T-helper 2 cell (primary cell): ENCODE data around the gene PCBP1.
A peak's percentile ranks its signal among the peaks of the same experiment; 100 is the strongest.
"Not testable (repeated sequence)": the region's sequence is repeated elsewhere in the genome, so short reads cannot be mapped to it uniquely, and the experiment has no call there.

Source experiments
- DNase-seq, 5 experiments: peaks; one replicate each; pipeline versions ENCODE4 v3.0.0 to v3.0.0-alpha.2; 2012 to 2022

The PCBP1 gene

DNA sequence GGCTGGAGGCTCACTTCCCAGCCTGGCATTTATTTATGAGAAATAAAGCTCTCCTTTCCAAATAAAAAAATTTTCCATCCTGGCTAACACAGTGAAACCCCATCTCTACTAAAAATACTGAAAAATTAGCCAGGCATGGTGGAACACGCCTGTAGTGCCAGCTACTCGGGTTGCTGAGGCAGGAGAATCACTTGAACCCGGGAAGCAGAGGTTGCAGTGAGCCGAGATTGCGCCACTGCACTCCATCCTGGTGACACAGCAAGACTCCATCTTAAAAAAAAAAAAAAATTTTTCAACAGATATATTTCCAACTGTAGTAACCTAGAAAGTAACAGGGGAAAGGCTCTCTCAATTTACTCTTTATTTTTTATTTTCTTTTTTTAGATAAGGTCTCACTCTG lies 6.1 kb upstream of the PCBP1 start:
- DNase-seq = no peak

DNA sequence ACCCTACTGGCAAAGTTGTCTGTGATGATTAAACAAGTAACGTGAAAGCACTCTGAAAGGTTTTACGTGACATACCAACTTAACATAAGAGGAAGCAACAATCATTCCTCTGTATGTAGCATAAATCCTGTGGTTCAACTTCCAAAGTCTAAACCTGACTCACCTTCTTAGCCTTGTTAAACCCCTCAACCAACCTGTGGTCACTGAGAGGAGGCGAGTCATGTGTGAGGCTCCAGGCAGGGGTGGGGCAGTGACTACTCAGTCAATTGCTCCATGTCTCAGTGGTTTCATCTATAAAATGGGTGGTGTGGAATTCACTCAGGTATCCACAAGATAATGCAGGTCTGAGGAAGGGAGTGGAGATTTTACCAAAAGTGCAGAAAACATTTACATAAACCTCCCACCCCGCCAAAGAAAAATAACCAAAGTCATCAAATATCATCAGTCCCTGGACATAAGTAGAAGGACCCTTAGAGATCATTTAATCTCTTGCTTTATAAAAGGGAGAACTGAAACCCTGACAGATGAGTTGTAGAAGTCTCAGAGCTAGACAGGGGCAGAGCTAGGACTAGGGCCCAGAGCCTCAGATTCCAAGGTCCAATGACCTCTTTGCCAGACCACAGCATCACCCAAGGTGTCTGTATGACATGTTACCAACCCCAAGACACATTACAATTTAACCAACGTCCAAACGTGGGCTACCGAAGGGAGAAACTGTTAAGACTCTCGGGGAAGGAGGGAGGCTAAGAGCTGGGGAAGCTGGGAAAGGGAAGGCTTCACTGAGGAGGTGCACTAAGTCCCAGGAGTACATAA lies 3.7 kb upstream of the PCBP1 start:
- DNase-seq = peak in 2 of 5 experiments; percentile 49 to 70

- DNase-seq = peak; percentile 30 to 78 (median 44)
These were observed 2.1 kb upstream of the PCBP1 start for GRCh38 chr2:70084973-70085710.

DNA sequence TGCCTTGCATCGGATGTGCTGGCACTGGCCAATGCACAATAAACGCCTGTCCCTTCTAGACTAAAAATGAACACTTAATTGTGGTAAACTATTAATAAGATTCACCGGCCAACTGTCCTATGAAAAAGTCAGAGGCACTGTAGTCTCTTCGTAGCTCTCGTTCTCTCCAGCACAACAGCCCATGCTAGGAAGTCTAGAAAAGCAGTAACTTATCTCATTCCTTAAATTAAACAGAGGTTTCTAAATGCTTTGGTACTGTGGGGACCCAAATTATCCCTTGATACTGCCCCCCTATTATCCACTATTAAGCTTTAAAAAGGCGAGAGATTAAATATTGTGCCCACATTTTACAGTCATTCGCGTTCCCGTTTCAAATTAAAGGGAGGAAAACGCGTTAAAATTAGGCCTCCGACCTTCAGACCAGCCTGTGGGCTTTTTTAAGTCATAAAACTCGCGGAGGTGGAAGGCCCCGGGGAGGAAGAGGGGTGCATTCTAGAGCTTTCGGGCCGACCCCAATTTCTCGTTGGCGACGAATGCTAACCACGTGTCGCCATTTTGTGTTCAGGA lies 1.5 kb upstream of the PCBP1 start:
- no peak for DNase-seq

DNA sequence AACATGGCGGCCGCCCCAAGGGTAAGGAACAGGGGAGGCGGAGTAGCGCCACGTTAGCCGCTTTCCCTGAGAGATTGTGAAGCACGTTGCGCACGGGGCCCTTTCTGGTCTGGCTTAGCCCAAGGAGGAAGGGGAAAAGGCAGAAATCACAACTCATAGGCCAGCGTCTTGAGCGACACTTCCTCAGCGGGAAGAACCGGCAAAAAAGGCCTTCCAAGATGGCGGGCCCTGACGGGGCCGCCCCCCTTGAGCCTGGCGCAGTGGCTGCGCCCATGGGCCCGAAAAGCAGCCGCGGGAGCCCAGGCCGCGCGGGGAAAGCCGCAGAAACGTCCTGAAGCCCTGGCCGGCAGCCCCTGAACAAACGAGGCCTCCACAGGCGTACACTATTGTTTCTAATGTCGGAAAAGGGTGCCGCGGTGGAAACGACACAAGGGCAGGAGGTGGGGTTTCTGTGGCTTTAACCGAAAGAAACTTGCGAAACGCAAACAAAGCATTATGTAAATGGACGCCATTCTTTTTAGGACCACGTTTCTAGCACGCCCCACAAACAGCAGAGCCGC lies 919 bp upstream of the PCBP1 start:
- peak; percentile 42 to 94 (median 64) for DNase-seq

- DNase-seq = peak in 3 of 5 experiments; percentile 11 to 62 (median 35)
These were observed 673 bp downstream of the PCBP1 start for GRCh38 chr2:70087702-70088597.

- no peak for DNase-seq
These were observed 1.4 kb downstream of the PCBP1 start for GRCh38 chr2:70088598-70089219.

GRCh38 chr2:70089220-70089982 lies 2.1 kb downstream of the PCBP1 start:
- peak in 1 of 5 experiments; percentile 52 for DNase-seq

GRCh38 chr2:70089983-70090525 lies 2.8 kb downstream of the PCBP1 start:
- no peak for DNase-seq

GRCh38 chr2:70090706-70091334 lies 3.5 kb downstream of the PCBP1 start:
- DNase-seq = no peak

DNA sequence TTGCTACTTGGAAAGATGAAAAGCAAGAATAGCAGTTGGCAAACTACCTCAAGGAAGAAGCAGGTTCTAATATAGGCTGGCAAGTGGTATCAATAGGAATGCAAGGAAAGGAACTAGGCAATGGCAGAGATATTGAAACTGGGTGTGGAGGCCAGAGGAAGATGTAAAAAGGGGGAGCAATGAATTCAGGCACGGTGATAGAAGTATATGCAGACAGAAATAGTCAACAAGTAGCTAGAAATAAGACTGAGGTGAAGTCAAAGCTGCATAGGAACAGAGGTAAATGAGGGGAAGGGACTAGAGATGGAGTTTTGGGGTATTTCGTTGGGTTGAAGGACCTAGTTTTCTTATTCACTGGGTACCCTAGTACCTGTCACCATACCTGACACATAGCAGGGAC lies 4.1 kb downstream of the PCBP1 start:
- no peak for DNase-seq

GRCh38 chr2:70091816-70092215 lies 4.5 kb downstream of the PCBP1 start:
- DNase-seq = peak in 1 of 5 experiments; percentile 85

DNA sequence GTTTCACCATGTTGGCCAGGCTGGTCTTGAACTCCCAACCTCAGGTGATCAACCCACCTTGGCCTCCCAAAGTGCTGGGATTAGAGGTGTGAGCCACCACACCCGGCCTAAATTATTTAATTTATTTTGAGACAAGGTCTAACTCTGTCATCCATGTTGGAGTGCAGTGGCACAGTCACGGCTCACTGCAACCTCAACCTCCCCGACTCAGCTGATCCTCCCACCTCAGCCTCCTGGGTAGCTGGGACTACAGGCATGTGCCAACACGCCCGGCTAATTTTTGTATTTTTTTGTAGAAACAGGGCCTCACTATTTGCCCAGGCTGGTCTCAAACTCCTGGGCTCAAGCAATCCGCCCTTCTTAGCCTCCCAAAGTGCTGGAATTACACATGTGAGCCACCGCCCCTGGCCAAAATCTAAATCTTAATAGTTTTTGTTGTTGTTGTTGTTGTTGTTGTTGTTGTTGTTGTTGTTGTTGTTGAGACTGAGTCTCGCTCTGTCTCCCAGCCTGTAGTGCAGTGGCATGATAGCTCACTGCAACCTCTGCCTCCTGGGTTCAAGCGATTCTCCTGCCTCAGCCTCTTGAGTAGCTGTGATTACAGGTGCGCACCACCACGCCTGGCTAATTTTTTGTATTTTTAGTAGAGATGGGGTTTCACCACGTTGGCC lies 5.4 kb downstream of the PCBP1 start:
- not testable (repeated sequence) for DNase-seq

GRCh38 chr2:70094171-70094977 lies 7.1 kb downstream of the PCBP1 start:
- no peak for DNase-seq

DNA sequence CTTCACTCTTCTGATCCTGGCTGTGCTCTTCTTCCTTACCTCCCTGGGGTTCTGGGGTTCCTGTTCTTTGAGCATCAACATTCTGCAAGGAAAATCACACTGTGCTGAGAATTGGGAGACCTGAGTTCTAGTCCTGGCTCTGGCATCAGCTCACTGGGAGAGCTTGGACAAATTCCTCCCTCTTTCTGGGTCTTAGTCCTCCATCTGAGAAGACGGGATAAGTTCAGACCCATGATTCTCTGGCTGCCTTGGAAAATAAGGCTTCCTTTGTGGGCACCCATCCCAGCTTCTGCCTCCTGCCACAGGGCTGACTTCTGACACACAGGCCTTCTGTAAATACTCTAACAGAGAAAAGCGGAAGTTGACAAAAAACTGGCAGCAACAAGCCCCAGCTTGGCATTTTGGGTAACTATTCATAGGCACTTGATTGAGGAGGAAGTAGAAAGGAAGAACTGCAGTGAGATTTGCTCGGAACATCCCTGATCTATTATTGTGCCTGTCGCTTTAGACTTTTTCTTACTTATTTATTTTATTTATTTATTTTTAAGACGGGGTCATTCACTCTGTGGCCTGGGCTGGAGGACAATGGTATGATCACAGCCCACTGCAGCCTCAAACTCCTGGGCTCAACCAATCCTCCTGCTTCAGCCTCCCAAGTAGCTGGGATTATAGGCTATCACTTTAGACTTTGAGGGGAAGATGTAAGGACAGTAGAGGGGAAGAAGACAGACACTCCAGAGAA lies 7.9 kb downstream of the PCBP1 start:
- DNase-seq = peak in 3 of 5 experiments; percentile 33 to 90 (median 60)

DNA sequence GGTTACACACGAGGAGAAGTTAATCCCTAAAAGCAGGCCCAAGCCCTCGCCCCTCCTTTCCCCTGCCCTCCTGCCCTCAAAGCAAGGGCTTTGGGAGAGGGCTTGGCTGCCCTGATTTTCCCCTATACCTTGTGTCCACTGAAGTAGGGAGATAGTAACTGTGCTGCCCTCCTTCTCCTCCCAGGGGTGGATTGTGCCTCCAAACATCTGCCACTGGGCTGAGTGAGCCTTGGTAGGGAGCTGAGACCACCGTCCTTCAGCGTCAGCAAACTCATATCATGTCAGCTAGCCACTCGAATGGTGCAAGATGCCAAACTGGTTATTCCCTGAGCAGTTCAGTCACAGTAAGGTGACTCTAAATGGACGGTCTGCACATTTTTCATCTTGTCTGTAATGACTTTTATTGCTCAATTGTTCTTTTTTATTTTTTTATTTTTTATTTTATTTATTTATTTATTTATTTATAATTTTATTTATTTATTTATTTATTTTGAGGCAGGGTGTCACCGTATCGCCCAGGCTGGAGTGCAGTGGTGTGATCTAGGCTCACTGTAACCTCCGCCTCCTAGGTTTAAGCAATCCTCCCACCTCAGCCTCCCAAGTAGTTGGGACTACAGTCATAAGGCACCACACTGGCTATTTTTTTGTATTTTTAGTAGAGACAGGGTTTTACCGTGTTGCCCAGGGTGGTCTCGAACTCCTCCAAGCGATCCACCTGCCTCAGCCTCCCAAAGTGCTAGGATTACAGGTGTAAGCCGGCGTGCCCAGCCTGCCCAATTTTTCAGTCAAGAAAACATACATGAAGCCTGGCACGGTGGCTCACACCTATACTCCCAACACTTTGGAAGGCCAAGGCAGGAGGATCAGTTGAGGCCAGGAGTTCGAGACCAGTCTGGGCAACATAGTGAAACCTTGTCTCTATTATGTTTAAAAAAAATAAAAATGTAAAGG lies 8.7 kb downstream of the PCBP1 start:
- DNase-seq = no peak

DNA sequence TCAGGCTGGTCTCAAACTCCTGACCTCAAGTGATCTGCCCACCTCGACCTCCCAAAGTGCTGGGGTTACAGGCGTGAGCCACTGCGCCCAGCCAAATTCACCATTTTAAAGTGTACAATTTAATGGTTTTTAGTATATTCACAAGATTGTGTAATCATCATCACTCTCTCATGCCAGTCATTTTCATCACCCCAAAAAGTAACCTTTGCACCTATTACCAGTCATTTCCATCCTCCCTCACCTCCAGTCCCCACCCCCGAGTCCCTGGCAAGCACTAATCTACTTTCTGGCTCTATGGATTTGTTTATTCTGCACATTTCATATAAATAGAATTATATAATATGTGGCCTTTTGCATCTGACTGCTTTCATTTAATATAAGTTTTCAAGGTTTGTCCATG lies 10.8 kb downstream of the PCBP1 start:
- no peak for DNase-seq
